Ishikawa (cell line): ENCODE results near the gene DLX5.

Experiments used
- CREB1 ChIP-seq: IDR thresholded peaks from 2 replicates; pipeline ENCODE4 v1.6.1; 2012; ENCODE audit warnings: low read depth
- EP300 ChIP-seq: IDR thresholded peaks from 2 replicates; pipeline ENCODE4 v1.6.1; 2012; ENCODE audit warnings: borderline replicate concordance
- REST ChIP-seq: IDR thresholded peaks from 2 replicates; pipeline ENCODE4 v1.6.1; 2012; ENCODE audit warnings: low read depth, mild to moderate bottlenecking
- TAF1 ChIP-seq: IDR thresholded peaks from 2 replicates; pipeline ENCODE4 v1.6.1; 2012; ENCODE audit warnings: low read depth, mild to moderate bottlenecking
- TF ChIP-seq, protein P1 (sequence below): IDR thresholded peaks from 2 replicates; pipeline ENCODE4 v1.6.1; 2012

DNA sequence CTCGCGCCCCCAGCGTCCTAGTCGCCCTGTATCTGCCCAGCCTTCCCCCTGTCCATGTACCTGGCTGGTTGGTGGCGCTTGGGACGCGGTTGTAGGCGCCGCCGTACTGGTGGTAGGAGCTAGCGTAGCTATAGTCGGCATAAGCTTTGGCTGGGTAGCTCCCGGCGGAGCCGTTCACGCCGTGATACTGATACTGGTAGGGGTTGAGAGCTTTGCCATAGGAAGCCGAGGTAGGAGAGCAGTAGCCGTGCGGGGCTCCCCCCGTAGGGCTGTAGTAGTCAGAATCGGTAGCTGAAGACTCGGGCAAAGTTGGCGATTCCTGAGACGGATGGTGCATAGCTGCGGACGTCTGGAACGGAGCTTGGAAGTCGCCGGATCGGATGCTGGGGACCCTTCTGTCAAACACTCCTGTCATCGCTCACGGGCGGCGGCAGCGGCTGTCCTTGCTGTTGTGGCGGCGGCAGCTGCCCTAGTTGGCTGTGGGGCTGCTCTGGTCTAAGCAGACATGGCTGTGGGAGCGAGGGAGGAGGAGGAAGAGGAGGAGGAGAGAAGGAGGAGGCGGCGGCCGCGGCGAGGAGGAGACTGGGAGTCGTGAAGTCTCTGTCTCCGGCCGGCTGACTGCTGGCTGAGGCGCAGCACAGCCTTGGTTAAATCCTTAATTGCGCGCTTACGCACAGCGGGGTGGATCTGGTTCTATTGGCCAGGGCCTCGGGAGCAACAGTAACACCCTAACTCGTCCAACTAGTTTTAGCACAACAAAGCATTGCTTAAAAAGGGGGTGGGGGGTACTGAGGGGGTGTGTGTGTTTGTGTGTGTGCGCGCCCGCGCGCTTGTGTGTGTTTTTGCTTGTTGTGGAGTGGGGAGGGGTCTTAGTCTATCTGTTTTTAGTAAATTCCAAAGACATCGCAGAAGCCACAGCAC, at the start of gene DLX5:
- TF ChIP-seq CREB1 (no peak), EP300 (no peak), REST (no peak), TAF1 (no peak)
- TF ChIP-seq, protein P1, sequence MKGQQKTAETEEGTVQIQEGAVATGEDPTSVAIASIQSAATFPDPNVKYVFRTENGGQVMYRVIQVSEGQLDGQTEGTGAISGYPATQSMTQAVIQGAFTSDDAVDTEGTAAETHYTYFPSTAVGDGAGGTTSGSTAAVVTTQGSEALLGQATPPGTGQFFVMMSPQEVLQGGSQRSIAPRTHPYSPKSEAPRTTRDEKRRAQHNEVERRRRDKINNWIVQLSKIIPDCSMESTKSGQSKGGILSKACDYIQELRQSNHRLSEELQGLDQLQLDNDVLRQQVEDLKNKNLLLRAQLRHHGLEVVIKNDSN, result no peak
